Mucosa of descending colon (tissue), 3 donors: ENCODE measurements around the gene ASTN2. TPM values are rescaled to one million over a fixed set of nuclear protein-coding genes. Genes with fewer than 3 reads are reported as not detected.

Source experiments
- ATAC-seq: fragments of 200-7000 bp; cut with Tn5 transposase; one replicate; pipeline ENCODE4 v1.9.1; 2020; ENCODE audit warnings: mild to moderate bottlenecking, moderate library complexity
- DNase-seq, 3 donors: peaks; one replicate each; pipeline ENCODE4 v3.0.0-alpha.2; 2020
- H3K36me3 ChIP-seq: fragments of 200-600 bp; one replicate; pipeline ENCODE4 v1.8.0; 2021; ENCODE audit warnings: low read depth, mild to moderate bottlenecking
- H3K4me1 ChIP-seq: fragments of 200-600 bp; one replicate; pipeline ENCODE4 v1.8.0; 2021; ENCODE audit warnings: low read depth, mild to moderate bottlenecking
- H3K4me3 ChIP-seq: fragments of 200-600 bp; one replicate; pipeline ENCODE4 v1.8.0; 2021; ENCODE audit warnings: mild to moderate bottlenecking
- H3K9me3 ChIP-seq: fragments of 200-600 bp; one replicate; pipeline ENCODE4 v1.8.0; 2021; ENCODE audit warnings: mild to moderate bottlenecking
- intact Hi-C, 2 donors: fragments of 100-400 bp; cut with DNase I in 1 of 2; cut with micrococcal nuclease in 1 of 2; formaldehyde crosslinking; loops; one replicate each; pipeline versions ENCODE4 v1.11.0 to v1.11.1; 2022; cut with DNase I, micrococcal nuclease
- total RNA-seq, 3 donors: library from RNA; stranded (reverse); fragmentation: NEBNext Ultra II Directional in 2 of 3; extraction: Animal tissue kit (Norgen Biotek cat#: 25700) in 2 of 3; gene quantifications; one replicate each; pipeline versions ENCODE4 v1.2.1 to v1.2.4, GENCODE V29; 2021 to 2023
- TF ChIP-seq, protein P1 (sequence below): fragments of 200-600 bp; IDR thresholded peaks from one replicate; pipeline ENCODE4 v1.8.0; 2022; ENCODE audit warnings: antibody characterized with exemption, mild to moderate bottlenecking
- donor health status: DM: no; HTN: no; CAD: no; lungs with moderate emphysema.
- donor health status: DM: no; HTN: no; CAD: no.
- donor health status: DM: no; HTN: yes; CAD: no.

The ASTN2 gene
- total RNA-seq, 3 donors from 2014 or later = 3.5 to 6.1 (median 5.4) TPM

DNA sequence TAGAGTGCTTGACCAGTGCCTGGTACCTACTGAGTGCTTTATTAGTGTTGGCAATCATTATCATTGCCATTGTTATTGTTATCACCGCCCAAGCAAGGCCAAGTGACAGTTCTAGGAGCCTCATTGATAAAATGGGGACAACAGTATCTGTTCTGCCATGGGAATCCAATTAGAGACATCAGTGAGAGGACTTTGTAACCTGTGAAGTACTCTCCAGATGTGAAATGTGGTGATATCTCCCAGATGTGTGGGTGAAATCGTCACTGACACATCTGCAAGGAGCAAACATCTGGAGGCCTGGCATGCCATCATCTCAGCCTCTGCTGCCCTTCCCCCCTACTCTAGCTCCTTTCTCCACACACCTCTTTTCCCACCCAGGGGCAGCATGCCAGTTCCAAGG is 1000.5 kb downstream of the ASTN2 start:
- H3K9me3 ChIP-seq = no peaks in the 10 kb centered on the region
- intact Hi-C loops = no loop called here
- ATAC-seq (no peak), DNase-seq (no peak)
- TF ChIP-seq, protein P1, sequence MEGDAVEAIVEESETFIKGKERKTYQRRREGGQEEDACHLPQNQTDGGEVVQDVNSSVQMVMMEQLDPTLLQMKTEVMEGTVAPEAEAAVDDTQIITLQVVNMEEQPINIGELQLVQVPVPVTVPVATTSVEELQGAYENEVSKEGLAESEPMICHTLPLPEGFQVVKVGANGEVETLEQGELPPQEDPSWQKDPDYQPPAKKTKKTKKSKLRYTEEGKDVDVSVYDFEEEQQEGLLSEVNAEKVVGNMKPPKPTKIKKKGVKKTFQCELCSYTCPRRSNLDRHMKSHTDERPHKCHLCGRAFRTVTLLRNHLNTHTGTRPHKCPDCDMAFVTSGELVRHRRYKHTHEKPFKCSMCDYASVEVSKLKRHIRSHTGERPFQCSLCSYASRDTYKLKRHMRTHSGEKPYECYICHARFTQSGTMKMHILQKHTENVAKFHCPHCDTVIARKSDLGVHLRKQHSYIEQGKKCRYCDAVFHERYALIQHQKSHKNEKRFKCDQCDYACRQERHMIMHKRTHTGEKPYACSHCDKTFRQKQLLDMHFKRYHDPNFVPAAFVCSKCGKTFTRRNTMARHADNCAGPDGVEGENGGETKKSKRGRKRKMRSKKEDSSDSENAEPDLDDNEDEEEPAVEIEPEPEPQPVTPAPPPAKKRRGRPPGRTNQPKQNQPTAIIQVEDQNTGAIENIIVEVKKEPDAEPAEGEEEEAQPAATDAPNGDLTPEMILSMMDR = no peak
- H3K36me3 ChIP-seq = no peaks in the 10 kb centered on the region
- H3K4me3 ChIP-seq = no peak overlapping the region
- no peaks in the 10 kb centered on the region for H3K4me1 ChIP-seq

DNA sequence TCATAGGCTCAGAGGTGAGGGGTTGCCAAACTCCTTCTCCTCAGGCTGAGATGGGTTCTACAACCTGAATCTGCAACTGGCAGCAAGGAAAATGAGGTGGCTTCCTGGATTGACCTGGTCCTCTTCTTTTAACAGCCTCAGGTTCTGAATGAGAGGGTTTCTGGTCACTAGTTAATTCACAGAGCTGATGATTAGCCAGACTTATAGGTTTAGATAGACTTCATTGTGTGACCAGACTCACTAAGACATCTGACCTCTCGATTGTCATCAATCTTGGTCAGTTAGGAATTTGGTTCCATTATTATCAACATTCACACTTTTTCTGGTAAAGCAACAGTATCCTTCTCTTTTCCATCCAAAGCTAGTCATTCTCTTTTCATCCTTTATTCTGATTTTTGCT is 1003.4 kb downstream of the ASTN2 start:
- H3K9me3 ChIP-seq = no peaks in the 10 kb centered on the region
- no peak overlapping the region for H3K4me3 ChIP-seq
- intact Hi-C loops = no loop called here
- TF ChIP-seq, protein P1 = no peak
- ATAC-seq (no peak), DNase-seq (no peak)
- no peaks in the 10 kb centered on the region for H3K4me1 ChIP-seq
- H3K36me3 ChIP-seq = no peaks in the 10 kb centered on the region

DNA sequence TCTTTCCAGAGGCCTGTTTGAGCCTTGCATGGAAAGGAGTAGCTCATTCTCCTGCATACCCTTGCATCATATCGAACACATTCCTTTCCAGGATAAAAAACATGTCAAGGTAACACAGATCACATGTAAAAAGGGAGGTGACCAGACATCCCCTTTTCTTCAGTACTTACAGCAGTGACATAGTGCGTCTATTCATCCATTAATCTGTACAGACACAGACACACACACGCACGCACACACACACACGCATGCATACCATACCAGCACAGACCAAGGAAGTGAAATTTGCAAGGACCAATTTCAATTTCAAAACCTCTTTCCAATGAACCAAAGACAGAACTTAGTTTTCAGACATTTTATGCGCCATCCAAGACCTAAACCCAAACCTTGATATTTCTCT is 1005.2 kb downstream of the ASTN2 start:
- no peaks in the 10 kb centered on the region for H3K36me3 ChIP-seq
- no peak overlapping the region for H3K4me3 ChIP-seq
- H3K4me1 ChIP-seq = no peaks in the 10 kb centered on the region
- TF ChIP-seq, protein P1 = no peak
- H3K9me3 ChIP-seq = no peaks in the 10 kb centered on the region
- DNase-seq = no peak
- no peak for ATAC-seq
- intact Hi-C loops = no loop called here

DNA sequence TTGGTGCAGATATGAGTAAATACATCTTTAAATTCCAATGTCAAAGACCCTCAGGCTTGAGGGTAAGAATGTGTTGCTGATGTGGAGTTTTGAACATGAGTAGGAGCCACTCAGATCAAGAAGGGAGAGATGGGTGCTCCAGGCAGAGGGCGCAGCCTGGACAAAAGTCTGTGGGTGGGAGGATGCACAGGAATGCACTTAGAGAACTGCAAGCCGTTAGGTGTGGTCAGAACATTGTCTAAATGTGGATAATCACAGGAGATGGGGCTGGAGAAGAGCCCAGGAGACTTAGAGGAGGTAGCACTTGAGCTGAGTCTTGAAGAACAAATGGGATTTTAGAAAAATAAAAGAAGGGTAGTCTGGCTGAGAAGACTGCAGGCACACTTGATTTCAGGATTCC is 1005.7 kb downstream of the ASTN2 start:
- Histone ChIP-seq H3K36me3 (no peaks in the 10 kb centered on the region), H3K9me3 (no peaks in the 10 kb centered on the region), H3K4me3 (no peak overlapping the region), H3K4me1 (no peaks in the 10 kb centered on the region)
- intact Hi-C loops = no loop called here
- DNase-seq = no peak
- ATAC-seq = no peak
- TF ChIP-seq, protein P1 = no peak

DNA sequence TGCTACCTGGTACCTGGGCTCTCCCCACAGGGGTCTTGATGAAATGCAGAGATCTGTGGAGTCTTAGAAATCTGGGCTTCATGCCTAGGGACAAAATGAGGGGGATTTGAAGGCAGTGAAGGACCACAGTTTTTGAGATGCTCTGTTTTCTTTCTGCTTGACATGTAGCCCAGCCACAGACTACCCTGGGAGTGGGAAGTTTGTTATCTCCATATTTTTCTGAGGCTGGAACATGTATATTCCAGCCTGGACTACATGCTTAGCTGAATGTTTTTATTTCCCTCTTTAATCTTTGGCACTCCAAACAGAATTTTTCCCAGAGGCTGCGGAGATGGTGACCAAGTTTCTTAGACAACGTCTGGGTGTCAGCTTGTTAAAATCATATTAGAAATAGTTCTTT is 1008.4 kb downstream of the ASTN2 start:
- no peaks in the 10 kb centered on the region for H3K4me1 ChIP-seq
- ATAC-seq (no peak), DNase-seq (no peak)

More for the DNA sequence above, 1008.4 kb downstream of the ASTN2 start:
- Histone ChIP-seq H3K9me3 (no peaks in the 10 kb centered on the region), H3K4me3 (no peak overlapping the region), H3K36me3 (no peaks in the 10 kb centered on the region)
- TF ChIP-seq, protein P1 = no peak
- intact Hi-C loops = no loop called here
